Prostate gland (tissue), 2 donors: ENCODE results near the gene TMEM161B.

Source experiments
- CTCF ChIP-seq, 4 experiments: fragments of 200-600 bp in 2 of 4; fragments of 450-650 bp in 2 of 4; sonication (generic) in 2 of 4; IDR thresholded peaks; 1 replicate in 3 of 4; 2 replicates in 1 of 4; pipeline ENCODE4 v1.5.1; 2016 to 2019; ENCODE audit warnings: antibody characterized with exemption in 4 of 4, mild to moderate bottlenecking in 2 of 4, moderate library complexity in 2 of 4
- POLR2A ChIP-seq: fragments of 450-650 bp; IDR thresholded peaks from one replicate; pipeline ENCODE4 v1.6.1; 2016; ENCODE audit warnings: antibody characterized with exemption, mild to moderate bottlenecking

DNA sequence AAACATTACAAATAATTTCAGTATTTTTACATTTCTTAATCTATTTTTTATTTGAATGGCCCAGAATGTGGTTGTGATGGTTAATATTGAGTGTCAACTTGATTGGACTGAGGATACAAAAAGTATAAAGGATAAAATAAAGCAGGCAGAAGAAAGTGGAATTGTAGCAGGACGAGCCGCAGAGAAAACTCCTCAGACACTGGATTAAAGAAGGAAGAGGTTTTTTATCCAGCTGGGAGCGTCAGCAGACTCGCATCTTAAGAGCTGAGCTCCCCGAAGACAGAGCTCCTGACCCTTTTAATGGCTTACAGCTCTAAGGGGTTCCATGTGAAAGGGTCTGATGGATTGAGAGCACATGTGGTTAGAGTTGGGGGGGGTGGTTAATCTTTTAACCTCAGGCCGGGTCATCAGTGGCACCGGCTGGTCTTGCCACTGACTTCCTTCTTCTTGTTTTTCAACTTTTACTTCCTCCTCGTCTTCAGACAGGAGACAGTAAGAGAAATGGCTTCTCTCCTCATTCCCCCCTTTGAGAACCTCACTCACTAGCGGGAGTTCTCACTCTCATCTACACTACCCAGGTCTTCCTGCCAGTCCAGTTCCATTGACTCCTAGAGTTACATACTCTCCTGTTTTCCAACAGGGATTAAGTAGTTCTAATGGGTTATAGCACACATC lies 80.0 kb downstream of the TMEM161B start:
- no peak for TF ChIP-seq POLR2A
- no peak for TF ChIP-seq CTCF (IDR thresholded peaks at IDR 0.05)
